SK-N-SH treated with all-trans-retinoic acid at 6 μM for 48 hours (cell line): ENCODE results near the gene GDF7.

Experiments used
- ATAC-seq: fragments of 200-7000 bp; cut with Tn5 transposase; 3 replicates; pipeline ENCODE4 v1.9.1; 2020; ENCODE audit warnings: mild to moderate bottlenecking, moderate library complexity
- ARNTL ChIP-seq: fragments of 450-650 bp; formaldehyde crosslinking; IDR thresholded peaks from 2 replicates; pipeline ENCODE4 v1.5.0; 2020; ENCODE audit warnings: low read depth, mild to moderate bottlenecking, moderate library complexity, borderline replicate concordance
- BACH2 ChIP-seq: fragments of 250-450 bp; sonication (Bioruptor Pico); IDR thresholded peaks from 2 replicates; pipeline ENCODE4 v1.9.0; 2021; ENCODE audit warnings: mild to moderate bottlenecking, borderline replicate concordance
- CREB5 ChIP-seq: fragments of 250-450 bp; sonication (Bioruptor Pico); IDR thresholded peaks from 2 replicates; pipeline ENCODE4 v1.5.1; 2020; ENCODE audit warnings: low read depth, mild to moderate bottlenecking, moderate library complexity
- CSDC2 ChIP-seq: fragments of 250-450 bp; sonication (Bioruptor Pico); IDR thresholded peaks from 2 replicates; pipeline ENCODE4 v1.5.0; 2020; ENCODE audit warnings: mild to moderate bottlenecking, moderate library complexity
- ESRRG ChIP-seq: fragments of 250-450 bp; sonication (Bioruptor Pico); IDR thresholded peaks from 2 replicates; pipeline ENCODE4 v1.6.1; 2021; ENCODE audit warnings: mild to moderate bottlenecking
- ISL1 ChIP-seq: fragments of 250-450 bp; sonication (Bioruptor Pico); IDR thresholded peaks from 2 replicates; pipeline ENCODE4 v2.1.2; 2022; ENCODE audit warnings: mild to moderate bottlenecking, moderate library complexity
- OSR1 ChIP-seq: fragments of 250-450 bp; sonication (Bioruptor Pico); IDR thresholded peaks from 2 replicates; pipeline ENCODE4 v1.8.0; 2022; ENCODE audit warnings: moderate library complexity, mild to moderate bottlenecking, inconsistent platforms
- PPARA ChIP-seq: fragments of 250-450 bp; sonication (Bioruptor Pico); IDR thresholded peaks from 2 replicates; pipeline ENCODE4 v1.5.0; 2020; ENCODE audit warnings: mild to moderate bottlenecking, borderline replicate concordance
- RARB ChIP-seq: fragments of 250-450 bp; sonication (Bioruptor Pico); IDR thresholded peaks from 2 replicates; pipeline ENCODE4 v1.8.0; 2021; ENCODE audit warnings: mild to moderate bottlenecking, moderate library complexity
- SNAI2 ChIP-seq: fragments of 250-450 bp; sonication (Bioruptor Pico); IDR thresholded peaks from 2 replicates; pipeline ENCODE4 v1.5.0; 2020; ENCODE audit warnings: mild to moderate bottlenecking, moderate library complexity
- TOX ChIP-seq: fragments of 250-450 bp; sonication (Bioruptor Pico); IDR thresholded peaks from 2 replicates; pipeline ENCODE4 v1.8.0; 2021; ENCODE audit warnings: mild to moderate bottlenecking, moderate library complexity, borderline replicate concordance
- TSHZ2 ChIP-seq: fragments of 250-450 bp; sonication (Bioruptor Pico); IDR thresholded peaks from 2 replicates; pipeline ENCODE4 v1.5.0; 2020; ENCODE audit warnings: mild to moderate bottlenecking, moderate library complexity
- ZC3H10 ChIP-seq: fragments of 250-450 bp; sonication (Bioruptor Pico); IDR thresholded peaks from 2 replicates; pipeline ENCODE4 v1.5.1; 2021; ENCODE audit warnings: mild to moderate bottlenecking, moderate library complexity
- ZFP3 ChIP-seq: fragments of 250-450 bp; sonication (Bioruptor Pico); IDR thresholded peaks from 2 replicates; pipeline ENCODE4 v1.5.0; 2020; ENCODE audit warnings: mild to moderate bottlenecking, moderate library complexity
- ZFP30 ChIP-seq: fragments of 450-650 bp; formaldehyde crosslinking; IDR thresholded peaks from 2 replicates; pipeline ENCODE4 v1.5.0; 2022; ENCODE audit warnings: mild to moderate bottlenecking, moderate library complexity
- ZNF565 ChIP-seq: fragments of 450-650 bp; formaldehyde crosslinking; conservative IDR thresholded peaks from 2 replicates; pipeline ENCODE4 v1.5.0; 2020; ENCODE audit warnings: low read depth, mild to moderate bottlenecking, moderate library complexity
- ZNF70 ChIP-seq: fragments of 450-650 bp; formaldehyde crosslinking; IDR thresholded peaks from 2 replicates; pipeline ENCODE4 v1.5.0; 2020; ENCODE audit warnings: mild to moderate bottlenecking, moderate library complexity
- TF ChIP-seq, protein P1 (sequence below): fragments of 250-450 bp; sonication (Bioruptor Pico); IDR thresholded peaks from 2 replicates; pipeline ENCODE4 v1.5.1; 2021; ENCODE audit warnings: mild to moderate bottlenecking, moderate library complexity
- TF ChIP-seq, protein P2 (sequence below): fragments of 250-450 bp; sonication (Bioruptor Pico); IDR thresholded peaks from 2 replicates; pipeline ENCODE4 v1.8.0; 2020; ENCODE audit warnings: mild to moderate bottlenecking, moderate library complexity, borderline replicate concordance
- TF ChIP-seq, protein P3 (sequence below): fragments of 250-450 bp; sonication (Bioruptor Pico); IDR thresholded peaks from 2 replicates; pipeline ENCODE4 v1.8.0; 2021; ENCODE audit warnings: low read depth, mild to moderate bottlenecking, moderate library complexity, borderline replicate concordance

Gene GDF7

GRCh38 chr2:20647738-20648137, 19.2 kb upstream of the GDF7 start:
- TF ChIP-seq RARB (no peak), PPARA (CRISPR knock-in tag) (no peak), BACH2 (CRISPR knock-in tag) (no peak), ZC3H10 (no peak), SNAI2 (CRISPR knock-in tag) (no peak), CSDC2 (CRISPR knock-in tag) (no peak), ESRRG (CRISPR knock-in tag) (no peak), OSR1 (CRISPR knock-in tag) (no peak), ZNF70 (CRISPR knock-in tag) (no peak), ISL1 (CRISPR knock-in tag) (no peak), ZNF565 (CRISPR knock-in tag) (no peak), CREB5 (CRISPR knock-in tag) (no peak)
- TF ChIP-seq, protein P1, sequence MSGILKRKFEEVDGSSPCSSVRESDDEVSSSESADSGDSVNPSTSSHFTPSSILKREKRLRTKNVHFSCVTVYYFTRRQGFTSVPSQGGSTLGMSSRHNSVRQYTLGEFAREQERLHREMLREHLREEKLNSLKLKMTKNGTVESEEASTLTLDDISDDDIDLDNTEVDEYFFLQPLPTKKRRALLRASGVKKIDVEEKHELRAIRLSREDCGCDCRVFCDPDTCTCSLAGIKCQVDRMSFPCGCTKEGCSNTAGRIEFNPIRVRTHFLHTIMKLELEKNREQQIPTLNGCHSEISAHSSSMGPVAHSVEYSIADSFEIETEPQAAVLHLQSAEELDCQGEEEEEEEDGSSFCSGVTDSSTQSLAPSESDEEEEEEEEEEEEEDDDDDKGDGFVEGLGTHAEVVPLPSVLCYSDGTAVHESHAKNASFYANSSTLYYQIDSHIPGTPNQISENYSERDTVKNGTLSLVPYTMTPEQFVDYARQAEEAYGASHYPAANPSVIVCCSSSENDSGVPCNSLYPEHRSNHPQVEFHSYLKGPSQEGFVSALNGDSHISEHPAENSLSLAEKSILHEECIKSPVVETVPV (CRISPR knock-in tag): no peak
- TF ChIP-seq, protein P2, sequence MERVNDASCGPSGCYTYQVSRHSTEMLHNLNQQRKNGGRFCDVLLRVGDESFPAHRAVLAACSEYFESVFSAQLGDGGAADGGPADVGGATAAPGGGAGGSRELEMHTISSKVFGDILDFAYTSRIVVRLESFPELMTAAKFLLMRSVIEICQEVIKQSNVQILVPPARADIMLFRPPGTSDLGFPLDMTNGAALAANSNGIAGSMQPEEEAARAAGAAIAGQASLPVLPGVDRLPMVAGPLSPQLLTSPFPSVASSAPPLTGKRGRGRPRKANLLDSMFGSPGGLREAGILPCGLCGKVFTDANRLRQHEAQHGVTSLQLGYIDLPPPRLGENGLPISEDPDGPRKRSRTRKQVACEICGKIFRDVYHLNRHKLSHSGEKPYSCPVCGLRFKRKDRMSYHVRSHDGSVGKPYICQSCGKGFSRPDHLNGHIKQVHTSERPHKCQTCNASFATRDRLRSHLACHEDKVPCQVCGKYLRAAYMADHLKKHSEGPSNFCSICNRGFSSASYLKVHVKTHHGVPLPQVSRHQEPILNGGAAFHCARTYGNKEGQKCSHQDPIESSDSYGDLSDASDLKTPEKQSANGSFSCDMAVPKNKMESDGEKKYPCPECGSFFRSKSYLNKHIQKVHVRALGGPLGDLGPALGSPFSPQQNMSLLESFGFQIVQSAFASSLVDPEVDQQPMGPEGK (CRISPR knock-in tag): no peak
- TF ChIP-seq, protein P3, sequence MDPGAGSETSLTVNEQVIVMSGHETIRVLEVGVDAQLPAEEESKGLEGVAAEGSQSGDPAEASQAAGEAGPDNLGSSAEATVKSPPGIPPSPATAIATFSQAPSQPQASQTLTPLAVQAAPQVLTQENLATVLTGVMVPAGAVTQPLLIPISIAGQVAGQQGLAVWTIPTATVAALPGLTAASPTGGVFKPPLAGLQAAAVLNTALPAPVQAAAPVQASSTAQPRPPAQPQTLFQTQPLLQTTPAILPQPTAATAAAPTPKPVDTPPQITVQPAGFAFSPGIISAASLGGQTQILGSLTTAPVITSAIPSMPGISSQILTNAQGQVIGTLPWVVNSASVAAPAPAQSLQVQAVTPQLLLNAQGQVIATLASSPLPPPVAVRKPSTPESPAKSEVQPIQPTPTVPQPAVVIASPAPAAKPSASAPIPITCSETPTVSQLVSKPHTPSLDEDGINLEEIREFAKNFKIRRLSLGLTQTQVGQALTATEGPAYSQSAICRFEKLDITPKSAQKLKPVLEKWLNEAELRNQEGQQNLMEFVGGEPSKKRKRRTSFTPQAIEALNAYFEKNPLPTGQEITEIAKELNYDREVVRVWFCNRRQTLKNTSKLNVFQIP: no peak
- TF ChIP-seq, all 23 proteins: peak for 0
- no peak for ATAC-seq

DNA sequence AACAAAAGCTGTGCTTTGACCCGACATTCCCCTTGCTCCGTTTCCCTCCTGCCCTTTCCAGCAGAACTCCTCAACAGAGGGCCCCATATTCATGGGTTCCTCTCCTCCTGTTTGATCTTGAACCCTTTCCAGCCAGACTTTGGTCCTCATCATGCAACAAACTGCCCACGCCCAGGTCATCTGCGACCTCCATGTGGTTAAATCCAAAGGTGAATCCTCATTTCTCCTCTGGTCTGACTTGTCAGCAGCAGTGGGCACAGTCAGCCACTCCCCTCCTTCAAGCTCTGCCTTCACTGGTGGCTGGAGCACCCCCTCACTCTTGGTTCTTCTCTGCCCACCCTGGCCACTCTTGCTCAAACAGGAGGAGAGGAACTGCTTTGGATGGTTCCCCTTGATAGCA, 18.7 kb upstream of the GDF7 start:
- TF ChIP-seq ZNF70 (CRISPR knock-in tag) (no peak), TSHZ2 (CRISPR knock-in tag) (no peak)
- TF ChIP-seq, all 23 proteins: peak for 0
- ATAC-seq: no peak

DNA sequence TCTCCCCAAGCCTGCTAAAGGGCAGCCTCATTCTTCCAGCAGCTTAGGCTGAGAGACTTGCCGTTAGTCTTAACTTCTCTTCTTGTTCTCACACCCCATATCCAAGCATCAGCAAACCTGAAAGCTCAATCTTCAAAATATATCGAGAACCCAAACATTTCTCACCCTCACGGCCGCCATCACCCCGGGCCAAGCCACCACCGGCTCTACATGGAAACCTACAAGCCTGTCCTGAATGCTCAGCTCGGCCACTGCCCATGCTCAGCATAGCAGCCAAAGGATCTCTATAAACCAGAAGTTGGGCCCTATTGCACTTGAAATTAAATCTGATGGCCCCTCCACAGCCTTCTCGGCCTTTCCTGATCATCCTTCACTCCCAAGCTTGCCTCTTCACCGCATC, 18.1 kb upstream of the GDF7 start:
- no peak for TF ChIP-seq ZFP30
- no peak for TF ChIP-seq ARNTL (CRISPR knock-in tag)
- TF ChIP-seq TOX (CRISPR knock-in tag): no peak
- no peak for TF ChIP-seq ISL1 (CRISPR knock-in tag)
- no peak for TF ChIP-seq CREB5 (CRISPR knock-in tag)
- TF ChIP-seq ZNF70 (CRISPR knock-in tag): no peak
- no peak for TF ChIP-seq OSR1 (CRISPR knock-in tag)
- TF ChIP-seq, protein P1 (CRISPR knock-in tag): no peak
- no peak for TF ChIP-seq ZFP3
- TF ChIP-seq ZNF565 (CRISPR knock-in tag): no peak
- TF ChIP-seq CSDC2 (CRISPR knock-in tag): no peak
- TF ChIP-seq PPARA (CRISPR knock-in tag): no peak
- TF ChIP-seq TSHZ2 (CRISPR knock-in tag): no peak
- no peak for TF ChIP-seq BACH2 (CRISPR knock-in tag)
- ATAC-seq: no peak
